HG02678 (cell line): ENCODE measurements around the gene MUC21.

Experiments
- ATAC-seq: cut with Tn5 transposase; IDR thresholded peaks from one replicate; pipeline ENCODE4 v1.9.1; 2021; ENCODE audit warnings: mild to moderate bottlenecking, moderate library complexity; ENCODE audit not compliant: unreplicated experiment

The MUC21 gene

GRCh38 chr6:30983439-30983838 lies at the start of gene MUC21:
Gene MUC21 (plus strand): TSS chr6:30983718. CDS start chr6:30983959, 241 bp downstream.
- ATAC-seq, result no peak

- ATAC-seq, result no peak
Observed at GRCh38 chr6:30935018-30935417, 48.5 kb upstream of the MUC21 start.

GRCh38 chr6:30937265-30937664 lies 46.3 kb upstream of the MUC21 start:
- ATAC-seq, result no peak

- ATAC-seq, result no peak
Observed at GRCh38 chr6:30938730-30939129, 44.8 kb upstream of the MUC21 start.

GRCh38 chr6:30939473-30939872 lies 44.0 kb upstream of the MUC21 start:
- ATAC-seq, result no peak

GRCh38 chr6:30940361-30940986 lies 43.0 kb upstream of the MUC21 start, which contains the start of gene MUCL3:
Gene MUCL3 (plus strand): TSS chr6:30940973. CDS start chr6:30941000, 27 bp downstream.
- ATAC-seq, result no peak

GRCh38 chr6:30942338-30943060 lies 41.0 kb upstream of the MUC21 start:
- no peak for ATAC-seq

- ATAC-seq, result no peak
Observed at GRCh38 chr6:30944051-30944450, 39.5 kb upstream of the MUC21 start.

- ATAC-seq, result no peak
Observed at GRCh38 chr6:30945281-30945680, 38.2 kb upstream of the MUC21 start.

GRCh38 chr6:30947231-30947630 lies 36.3 kb upstream of the MUC21 start:
- no peak for ATAC-seq

GRCh38 chr6:30948811-30949210 lies 34.7 kb upstream of the MUC21 start:
- no peak for ATAC-seq

- ATAC-seq, result no peak
Observed at GRCh38 chr6:30951907-30952469, 31.5 kb upstream of the MUC21 start.

- no peak for ATAC-seq
Observed at GRCh38 chr6:30954631-30955366, 28.7 kb upstream of the MUC21 start.

GRCh38 chr6:30955367-30956042 lies 28.0 kb upstream of the MUC21 start:
- peak; percentile 63 for ATAC-seq

- ATAC-seq, result no peak
Observed at GRCh38 chr6:30957716-30958115, 25.8 kb upstream of the MUC21 start.

- no peak for ATAC-seq
Observed at GRCh38 chr6:30960907-30961673, 22.4 kb upstream of the MUC21 start.

- no peak for ATAC-seq
Observed at GRCh38 chr6:30962716-30963115, 20.8 kb upstream of the MUC21 start.

GRCh38 chr6:30963641-30964040 lies 19.9 kb upstream of the MUC21 start:
- ATAC-seq, result no peak

- no peak for ATAC-seq
Observed at GRCh38 chr6:30964075-30964474, 19.4 kb upstream of the MUC21 start.

- no peak for ATAC-seq
Observed at GRCh38 chr6:30965140-30965601, 18.3 kb upstream of the MUC21 start.
